Activated naive CD8-positive, alpha-beta T cell (primary cell): ENCODE results near the gene SLC25A13.

ENCODE experiments used
- H3K27ac Mint-ChIP-seq: one replicate; pipeline ENCODE4 v1.8.0; 2021; ENCODE audit warnings: mixed read lengths
- H3K27me3 Mint-ChIP-seq: one replicate; pipeline ENCODE4 v1.8.0; 2021; ENCODE audit warnings: mixed read lengths
- H3K36me3 Mint-ChIP-seq: one replicate; pipeline ENCODE4 v1.8.0; 2021; ENCODE audit warnings: mixed read lengths
- H3K4me1 Mint-ChIP-seq: one replicate; pipeline ENCODE4 v1.8.0; 2021; ENCODE audit warnings: low read depth, mixed read lengths
- H3K4me3 Mint-ChIP-seq: one replicate; pipeline ENCODE4 v1.8.0; 2021; ENCODE audit warnings: mild to moderate bottlenecking, mixed read lengths
- H3K9me3 Mint-ChIP-seq: one replicate; pipeline ENCODE4 v1.8.0; 2021; ENCODE audit warnings: low read depth, mixed read lengths

The SLC25A13 gene

DNA sequence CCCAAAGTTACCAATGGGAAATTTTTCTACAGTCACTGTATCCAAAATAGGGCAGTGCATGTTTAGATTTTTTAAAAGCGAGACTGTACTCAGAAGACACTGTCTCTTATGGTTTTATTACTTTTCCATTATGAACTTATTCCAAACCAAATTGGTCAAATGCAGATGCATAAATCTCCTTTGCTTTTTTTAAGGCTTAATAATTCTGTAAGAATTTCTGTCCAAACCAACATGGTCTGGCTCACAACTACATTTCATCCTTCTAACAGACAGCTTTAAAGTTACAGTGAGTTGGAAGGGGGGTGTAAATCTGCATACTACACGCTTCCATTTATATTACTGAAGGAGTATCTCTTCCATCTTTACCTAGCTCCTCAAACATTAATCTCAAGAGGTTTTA is 199.2 kb downstream of the SLC25A13 start:
- Mint-ChIP-seq H3K36me3 (peaks cover 13% of the 10 kb centered on the region), H3K27me3 (no peaks in the 10 kb centered on the region), H3K27ac (no peak overlapping the region), H3K9me3 (no peaks in the 10 kb centered on the region), H3K4me1 (no peaks in the 10 kb centered on the region), H3K4me3 (no peak overlapping the region)

DNA sequence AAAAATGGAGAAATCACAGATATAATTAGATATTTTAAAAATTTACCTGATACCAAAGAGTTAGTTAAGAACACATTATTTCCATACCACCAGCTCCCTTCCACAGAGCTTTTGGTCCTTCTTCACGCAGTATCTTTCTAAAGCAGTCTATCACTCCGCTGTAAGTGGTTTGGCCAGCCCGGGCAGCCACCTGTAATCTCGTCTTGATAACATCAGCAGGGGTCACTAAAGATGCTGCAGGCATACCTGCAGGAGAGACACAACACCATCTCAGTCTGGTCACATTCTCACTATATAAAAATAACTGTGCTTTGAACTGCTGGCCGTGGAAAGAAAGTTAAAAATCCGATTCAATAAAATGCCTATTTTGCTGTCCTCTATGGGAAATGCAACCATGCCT is 200.1 kb downstream of the SLC25A13 start:
- no peaks in the 10 kb centered on the region for H3K27me3 Mint-ChIP-seq
- no peak overlapping the region for H3K4me3 Mint-ChIP-seq
- no peaks in the 10 kb centered on the region for H3K4me1 Mint-ChIP-seq
- peaks cover 8% of the 10 kb centered on the region for H3K36me3 Mint-ChIP-seq
- H3K27ac Mint-ChIP-seq, result no peak overlapping the region
- no peaks in the 10 kb centered on the region for H3K9me3 Mint-ChIP-seq

DNA sequence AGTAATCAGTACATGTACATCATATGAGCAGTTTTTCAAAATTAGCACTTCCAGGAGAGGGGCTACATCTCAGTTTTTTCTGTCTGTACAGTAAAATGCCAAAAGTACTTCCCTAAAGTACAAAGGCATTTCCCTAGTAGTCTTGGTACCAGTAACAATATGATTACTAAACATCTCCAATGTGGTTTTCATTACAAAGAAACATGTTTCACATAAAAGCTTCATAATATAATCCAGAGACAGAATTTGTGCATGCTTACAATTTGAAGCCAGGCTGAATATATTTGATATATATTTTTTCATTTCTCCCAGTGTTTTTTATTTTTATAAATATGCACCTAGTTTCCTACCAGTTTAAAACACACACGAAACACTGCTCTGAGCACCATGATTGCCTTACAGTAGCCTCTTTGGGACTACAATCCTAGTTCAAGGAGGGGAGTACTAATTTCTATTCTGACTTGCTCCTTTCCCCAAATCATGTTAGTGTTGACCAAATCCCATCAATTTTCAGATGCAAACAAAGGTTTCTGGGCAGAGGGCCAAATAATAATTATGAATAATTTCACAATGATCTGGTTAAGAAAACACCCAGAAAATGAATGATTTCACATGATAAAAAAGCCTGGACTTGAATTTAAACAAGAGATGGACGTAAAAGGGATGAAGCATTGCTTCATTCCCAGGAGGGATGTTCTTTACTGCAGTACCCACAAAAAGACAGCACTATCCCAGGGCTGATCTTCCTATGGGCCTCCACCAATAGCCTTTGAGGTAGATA is 201.3 kb downstream of the SLC25A13 start:
- no peaks in the 10 kb centered on the region for H3K27me3 Mint-ChIP-seq
- H3K36me3 Mint-ChIP-seq, result peaks cover 5% of the 10 kb centered on the region
- no peaks in the 10 kb centered on the region for H3K4me1 Mint-ChIP-seq
- no peaks in the 10 kb centered on the region for H3K9me3 Mint-ChIP-seq
- no peak overlapping the region for H3K4me3 Mint-ChIP-seq
- no peak overlapping the region for H3K27ac Mint-ChIP-seq

DNA sequence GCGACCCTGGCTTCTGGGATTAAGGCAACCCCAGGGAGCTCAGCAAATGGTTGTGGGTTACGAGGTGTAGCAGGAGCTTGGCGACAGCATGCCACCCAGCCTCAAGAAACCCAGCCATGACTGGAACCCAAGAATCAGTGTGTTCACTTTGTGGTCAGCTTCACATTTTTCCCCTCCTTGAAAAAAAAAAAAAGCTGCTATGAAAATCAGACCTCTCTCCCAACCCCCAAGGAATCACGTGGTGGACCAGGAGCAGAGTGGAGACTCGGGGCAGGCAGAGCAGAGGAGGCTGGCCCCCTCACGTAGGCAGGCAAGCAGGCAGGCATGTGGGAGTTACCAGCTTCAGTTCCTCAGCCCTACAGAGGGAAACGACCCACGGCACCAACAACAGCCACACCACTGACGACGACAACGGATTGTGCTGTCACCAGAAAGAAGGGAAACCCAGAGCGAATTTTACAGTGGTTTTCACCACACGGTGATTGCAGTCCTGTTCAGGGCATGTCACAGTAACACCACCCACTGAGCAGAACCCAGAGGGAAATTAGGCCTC is 203.4 kb downstream of the SLC25A13 start:
- peaks cover 5% of the 10 kb centered on the region for H3K36me3 Mint-ChIP-seq
- no peaks in the 10 kb centered on the region for H3K9me3 Mint-ChIP-seq
- H3K27me3 Mint-ChIP-seq, result no peaks in the 10 kb centered on the region
- no peak overlapping the region for H3K4me3 Mint-ChIP-seq
- H3K27ac Mint-ChIP-seq, result no peak overlapping the region
- no peaks in the 10 kb centered on the region for H3K4me1 Mint-ChIP-seq

DNA sequence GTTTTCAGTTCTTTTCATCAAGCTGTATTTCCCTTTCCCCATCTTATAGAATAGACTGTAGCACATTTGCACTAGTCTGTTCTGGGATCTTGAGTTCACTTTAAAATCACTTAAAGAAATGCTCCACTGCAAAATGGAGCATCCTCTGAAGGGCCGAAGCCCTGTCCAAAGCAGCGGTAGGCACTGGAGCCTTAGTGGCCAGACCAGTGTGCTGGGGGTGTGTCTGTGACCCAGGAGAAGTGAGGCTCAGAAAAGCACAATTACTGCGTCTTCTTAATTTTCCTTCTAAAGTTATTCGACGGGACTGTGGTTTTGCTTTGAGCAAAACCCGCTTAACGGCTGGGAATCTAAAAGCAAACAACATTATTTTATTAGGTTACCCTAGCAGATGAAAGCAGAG is 205.7 kb downstream of the SLC25A13 start:
- Mint-ChIP-seq H3K4me3 (no peak overlapping the region), H3K27ac (no peak overlapping the region), H3K27me3 (peaks cover 4% of the 10 kb centered on the region), H3K36me3 (peaks cover 3% of the 10 kb centered on the region), H3K4me1 (no peaks in the 10 kb centered on the region), H3K9me3 (no peaks in the 10 kb centered on the region)

DNA sequence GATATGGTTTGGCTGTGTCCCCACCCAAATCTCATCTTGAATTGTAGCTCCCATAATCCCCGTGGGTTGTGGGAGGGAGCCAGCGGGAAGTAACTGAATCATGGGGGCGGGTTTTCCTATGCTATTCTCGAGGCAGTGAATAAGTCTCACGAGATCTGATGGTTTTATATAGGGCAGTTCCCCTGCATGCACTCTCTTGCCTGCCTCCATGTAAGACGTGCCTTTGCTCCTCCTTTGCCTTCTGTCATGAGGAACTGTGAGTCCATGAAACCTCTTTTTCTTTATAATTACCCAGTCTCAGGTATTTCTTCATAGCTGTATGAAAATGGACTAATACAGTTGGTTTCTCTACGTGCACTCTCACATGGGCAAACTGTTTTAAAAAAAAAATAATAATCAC is 207.7 kb downstream of the SLC25A13 start:
- Mint-ChIP-seq H3K4me3 (no peak overlapping the region), H3K36me3 (no peaks in the 10 kb centered on the region), H3K27ac (no peak overlapping the region), H3K4me1 (no peaks in the 10 kb centered on the region), H3K27me3 (peaks cover 6% of the 10 kb centered on the region), H3K9me3 (no peaks in the 10 kb centered on the region)

DNA sequence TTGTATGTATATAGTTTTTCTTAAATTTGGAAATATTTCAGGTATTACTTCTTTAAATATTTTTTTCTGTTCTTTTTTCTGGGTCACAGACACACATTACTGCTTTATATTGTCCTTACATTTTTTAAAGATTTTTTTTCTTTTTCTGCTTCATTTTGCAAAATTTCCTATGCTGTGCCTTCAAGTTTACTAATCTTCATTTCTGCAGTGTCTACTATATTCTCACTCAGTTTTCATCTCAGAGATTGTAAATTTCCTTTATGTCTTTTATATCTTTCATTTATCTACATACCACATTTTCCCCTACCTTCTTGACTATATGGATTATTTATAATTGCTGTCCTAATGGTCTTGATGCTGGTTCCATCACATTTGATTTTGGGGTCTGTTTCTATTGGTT is 210.5 kb downstream of the SLC25A13 start:
- H3K4me1 Mint-ChIP-seq, result no peaks in the 10 kb centered on the region
- H3K4me3 Mint-ChIP-seq, result no peak overlapping the region
- H3K36me3 Mint-ChIP-seq, result no peaks in the 10 kb centered on the region
- H3K27me3 Mint-ChIP-seq, result peaks cover 6% of the 10 kb centered on the region
- H3K27ac Mint-ChIP-seq, result no peak overlapping the region
- H3K9me3 Mint-ChIP-seq, result no peaks in the 10 kb centered on the region

DNA sequence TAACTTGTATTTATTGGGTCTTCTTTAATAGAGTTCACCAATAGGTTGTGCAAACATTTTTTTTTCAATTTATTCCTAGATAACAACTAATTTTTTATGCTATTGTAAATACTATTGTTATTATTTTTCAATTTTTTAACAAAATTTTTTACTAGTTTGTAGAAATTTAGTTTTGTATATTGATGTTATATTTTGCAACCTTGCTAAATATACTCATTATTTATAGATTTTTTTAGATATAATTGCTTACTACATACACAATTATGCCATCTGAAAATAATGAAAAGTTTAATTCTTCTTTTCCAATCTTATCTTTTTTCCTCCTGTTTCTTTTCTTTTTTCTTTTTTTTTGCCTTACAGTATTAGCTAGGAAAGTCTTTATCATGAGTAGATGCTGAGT is 216.9 kb downstream of the SLC25A13 start:
- H3K27ac Mint-ChIP-seq, result no peak overlapping the region
- peaks cover 3% of the 10 kb centered on the region for H3K27me3 Mint-ChIP-seq
- peaks cover 2% of the 10 kb centered on the region for H3K36me3 Mint-ChIP-seq
- H3K4me1 Mint-ChIP-seq, result no peaks in the 10 kb centered on the region
- no peaks in the 10 kb centered on the region for H3K9me3 Mint-ChIP-seq
- no peak overlapping the region for H3K4me3 Mint-ChIP-seq

GRCh38 chr7:96102096-96102811 is 219.6 kb downstream of the SLC25A13 start:
- Mint-ChIP-seq H3K4me3 (no peak overlapping the region), H3K27me3 (peaks cover 10% of the 10 kb centered on the region), H3K36me3 (peaks cover 2% of the 10 kb centered on the region), H3K27ac (no peak overlapping the region), H3K9me3 (no peaks in the 10 kb centered on the region), H3K4me1 (no peaks in the 10 kb centered on the region)

DNA sequence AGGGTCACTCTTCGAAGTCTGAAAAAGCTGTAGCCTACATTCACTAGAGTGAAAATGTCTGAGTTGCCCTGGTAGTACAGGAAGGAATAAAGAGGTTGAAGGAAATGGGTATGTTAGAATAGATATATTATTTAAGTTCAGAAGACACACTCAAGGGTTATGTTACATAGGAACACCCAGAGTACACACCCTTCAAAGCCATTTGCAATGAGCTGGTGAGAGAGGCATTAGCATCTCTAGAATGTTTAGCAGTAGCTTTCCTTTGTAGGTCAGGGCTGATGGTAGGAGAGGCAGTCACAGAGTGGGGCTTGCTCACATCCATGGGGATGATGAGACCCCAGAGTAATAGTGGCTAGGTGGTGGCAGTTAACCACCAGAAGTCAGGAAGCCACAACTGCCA is 221.2 kb downstream of the SLC25A13 start:
- H3K36me3 Mint-ChIP-seq, result peaks cover 2% of the 10 kb centered on the region
- H3K4me1 Mint-ChIP-seq, result no peaks in the 10 kb centered on the region
- peaks cover 11% of the 10 kb centered on the region for H3K27me3 Mint-ChIP-seq
- no peak overlapping the region for H3K27ac Mint-ChIP-seq
- no peaks in the 10 kb centered on the region for H3K9me3 Mint-ChIP-seq
- H3K4me3 Mint-ChIP-seq, result no peak overlapping the region

DNA sequence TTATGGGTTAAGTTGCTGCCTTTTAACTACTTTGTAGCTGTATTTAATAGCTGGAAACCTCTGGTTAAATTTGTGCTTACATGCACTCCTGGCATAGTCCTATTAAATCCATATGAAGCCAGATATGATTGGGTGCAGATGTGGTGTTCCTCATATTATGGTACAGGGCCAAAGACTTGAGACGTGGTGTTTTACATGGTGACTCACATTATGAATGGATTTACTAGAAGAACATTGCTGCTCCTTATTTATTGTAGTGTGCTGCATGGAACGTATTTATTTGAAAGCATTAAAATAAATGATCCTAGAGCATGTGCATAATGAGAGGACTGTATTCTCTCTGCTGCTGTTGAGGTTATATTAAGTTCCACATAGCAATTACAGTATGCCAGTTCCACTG is 224.1 kb downstream of the SLC25A13 start:
- Mint-ChIP-seq H3K27me3 (peaks cover 15% of the 10 kb centered on the region), H3K9me3 (no peaks in the 10 kb centered on the region), H3K4me3 (no peak overlapping the region), H3K4me1 (no peaks in the 10 kb centered on the region), H3K36me3 (peaks cover 2% of the 10 kb centered on the region), H3K27ac (no peak overlapping the region)

GRCh38 chr7:96093435-96093834 is 228.5 kb downstream of the SLC25A13 start:
- H3K4me1 Mint-ChIP-seq, result no peaks in the 10 kb centered on the region
- H3K9me3 Mint-ChIP-seq, result no peaks in the 10 kb centered on the region
- H3K27ac Mint-ChIP-seq, result no peak overlapping the region
- H3K36me3 Mint-ChIP-seq, result no peaks in the 10 kb centered on the region
- H3K27me3 Mint-ChIP-seq, result peaks cover 16% of the 10 kb centered on the region
- no peak overlapping the region for H3K4me3 Mint-ChIP-seq

- Mint-ChIP-seq H3K27me3 (peaks cover 13% of the 10 kb centered on the region), H3K9me3 (no peaks in the 10 kb centered on the region), H3K4me1 (no peaks in the 10 kb centered on the region), H3K27ac (no peak overlapping the region), H3K4me3 (no peak overlapping the region), H3K36me3 (no peaks in the 10 kb centered on the region)
Observed at GRCh38 chr7:96090756-96091155, 231.1 kb downstream of the SLC25A13 start.

DNA sequence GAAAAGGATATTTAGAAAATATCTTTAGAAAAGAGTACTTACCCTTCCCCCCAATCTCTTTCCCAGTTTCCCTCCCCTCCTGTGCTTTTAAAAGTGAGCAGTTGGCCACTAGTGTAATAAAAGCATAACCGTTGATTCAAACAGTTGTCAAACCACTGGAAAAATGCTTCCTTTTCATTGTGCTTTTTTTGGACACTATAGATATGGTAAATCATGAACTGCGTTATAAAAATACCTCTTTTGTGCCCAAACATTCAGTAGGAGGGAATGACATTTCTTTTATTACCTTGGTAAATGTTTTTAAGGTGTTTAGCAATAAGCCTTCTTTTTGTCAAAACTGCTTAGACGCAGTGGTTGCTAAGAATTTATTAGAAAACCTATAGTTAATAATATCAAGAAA is 232.4 kb downstream of the SLC25A13 start:
- no peak overlapping the region for H3K27ac Mint-ChIP-seq
- no peaks in the 10 kb centered on the region for H3K4me1 Mint-ChIP-seq
- no peaks in the 10 kb centered on the region for H3K9me3 Mint-ChIP-seq
- peaks cover 13% of the 10 kb centered on the region for H3K27me3 Mint-ChIP-seq
- no peak overlapping the region for H3K4me3 Mint-ChIP-seq
- H3K36me3 Mint-ChIP-seq, result no peaks in the 10 kb centered on the region

- peaks cover 13% of the 10 kb centered on the region for H3K27me3 Mint-ChIP-seq
- no peaks in the 10 kb centered on the region for H3K36me3 Mint-ChIP-seq
- no peak overlapping the region for H3K27ac Mint-ChIP-seq
- H3K4me1 Mint-ChIP-seq, result no peaks in the 10 kb centered on the region
- H3K9me3 Mint-ChIP-seq, result no peaks in the 10 kb centered on the region
- no peak overlapping the region for H3K4me3 Mint-ChIP-seq
Observed at GRCh38 chr7:96088579-96088978, 233.3 kb downstream of the SLC25A13 start.
